Dermis blood vessel endothelial cell (primary cell): ENCODE results near the gene PCP4. TPM values are rescaled to one million over a fixed set of nuclear protein-coding genes. Genes with fewer than 3 reads are reported as not detected.
"Not testable (repeated sequence)": the region's sequence is repeated elsewhere in the genome, so short reads cannot be mapped to it uniquely, and the experiment has no call there.

Experiments used
- DNase-seq: peaks from one replicate; pipeline ENCODE4 v3.0.0; 2010
- total RNA-seq: library from RNA; depleted of rRNA; stranded (reverse); fragments of >200 nt; gene quantifications from 2 replicates; pipeline ENCODE4 v1.2.3, GENCODE V29; 2014

The PCP4 gene
- total RNA-seq, 1 donor from 2014 or later = not detected

GRCh38 chr21:39869141-39869818, 2.0 kb downstream of the PCP4 start:
- no peak for DNase-seq

- no peak for DNase-seq
Measured at GRCh38 chr21:39873687-39874086, 6.4 kb downstream of the PCP4 start.

- no peak for DNase-seq
Measured at GRCh38 chr21:39874206-39874605, 7.0 kb downstream of the PCP4 start.

DNA sequence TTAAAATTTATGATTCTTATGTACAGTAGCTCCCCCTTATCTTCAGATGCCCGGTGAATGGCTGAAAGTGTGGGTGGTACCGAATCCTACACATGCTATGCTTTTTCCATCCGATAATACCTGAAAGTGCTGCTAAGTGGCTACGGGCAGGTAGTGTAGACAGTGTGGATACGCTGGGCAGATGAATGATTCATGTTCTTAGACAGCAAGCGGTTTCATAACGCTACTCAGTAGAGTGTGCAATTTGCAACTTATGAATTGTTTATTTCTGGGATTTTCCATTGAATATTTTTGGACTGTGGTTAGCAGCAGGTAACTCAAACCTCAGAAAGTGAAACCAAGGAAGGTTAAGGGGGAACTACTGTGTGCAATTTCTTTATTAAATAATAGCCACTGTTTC, 7.5 kb downstream of the PCP4 start:
- DNase-seq = no peak

GRCh38 chr21:39881661-39882060, 14.4 kb downstream of the PCP4 start:
- DNase-seq = no peak

DNA sequence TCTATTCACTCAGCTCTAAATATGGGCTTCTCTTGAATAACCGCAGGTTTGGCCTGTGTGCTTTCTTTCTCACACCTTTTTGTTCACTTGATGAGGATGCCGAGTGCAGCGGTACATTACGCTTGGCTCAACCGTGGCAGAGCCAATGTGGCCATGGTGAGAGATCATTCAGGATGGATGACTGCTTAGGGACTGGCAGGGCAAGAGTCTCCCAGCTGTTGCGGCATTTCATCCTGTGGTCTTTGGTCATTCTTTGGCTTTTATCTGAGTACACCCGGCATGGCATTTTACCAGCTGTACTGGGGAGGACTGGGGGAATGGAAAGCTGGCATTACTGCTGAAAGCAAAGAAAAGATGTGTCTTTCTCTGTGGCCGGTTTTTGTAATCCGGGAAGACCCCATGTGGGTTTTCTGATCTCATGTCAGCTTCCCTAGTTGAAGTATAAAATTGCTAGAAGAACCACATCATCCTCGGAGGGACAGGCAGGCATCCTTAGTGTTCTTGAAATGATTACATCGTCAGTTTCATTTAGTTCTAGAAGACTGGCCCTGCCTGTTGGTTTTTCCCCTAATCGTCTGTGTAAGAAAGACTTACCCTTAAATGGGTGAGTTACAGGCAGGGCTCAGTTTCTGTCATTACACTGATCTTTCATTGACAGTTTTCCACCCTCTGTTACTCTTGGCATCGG, 15.1 kb downstream of the PCP4 start:
- no peak for DNase-seq

DNA sequence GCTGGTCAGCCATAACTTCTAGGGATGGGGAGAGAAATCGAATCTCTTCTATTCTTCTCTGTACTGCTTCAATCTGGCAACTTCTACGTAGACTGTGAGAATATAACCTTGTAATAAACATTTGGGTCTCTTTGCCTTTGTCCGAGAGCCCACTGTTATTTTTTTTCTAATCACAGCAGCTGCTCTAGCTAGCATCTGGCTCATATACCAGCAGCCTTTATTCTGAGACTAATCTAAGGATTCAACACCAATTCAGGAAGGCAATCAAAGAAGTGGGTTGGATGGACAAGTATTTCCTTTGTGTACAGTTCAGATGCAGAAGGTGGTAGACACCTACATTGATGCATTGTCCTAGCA, 15.6 kb downstream of the PCP4 start:
- no peak for DNase-seq

GRCh38 chr21:39885119-39885848, 18.0 kb downstream of the PCP4 start:
- no peak for DNase-seq

- DNase-seq = no peak
Measured at GRCh38 chr21:39888848-39889247, 21.6 kb downstream of the PCP4 start.

DNA sequence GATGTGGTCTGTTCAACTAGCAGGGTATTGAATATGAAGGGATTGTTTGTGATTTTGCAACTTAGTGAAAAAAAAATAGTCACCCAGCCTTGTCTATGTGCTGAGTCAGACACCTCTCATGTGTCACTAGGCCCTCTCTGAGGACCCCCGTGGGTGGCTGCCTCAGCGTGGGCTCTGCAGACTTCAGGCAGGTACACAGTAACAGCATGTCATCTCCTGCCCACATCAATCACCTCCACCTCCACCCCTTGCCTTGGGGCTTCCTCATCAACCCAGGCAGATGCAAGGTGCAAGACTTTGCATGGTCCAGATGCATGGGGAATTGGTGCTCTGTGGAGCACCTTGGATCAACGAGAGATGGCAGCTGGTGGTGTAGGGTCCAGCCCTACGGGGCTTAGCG, 23.9 kb downstream of the PCP4 start:
- no peak for DNase-seq

DNA sequence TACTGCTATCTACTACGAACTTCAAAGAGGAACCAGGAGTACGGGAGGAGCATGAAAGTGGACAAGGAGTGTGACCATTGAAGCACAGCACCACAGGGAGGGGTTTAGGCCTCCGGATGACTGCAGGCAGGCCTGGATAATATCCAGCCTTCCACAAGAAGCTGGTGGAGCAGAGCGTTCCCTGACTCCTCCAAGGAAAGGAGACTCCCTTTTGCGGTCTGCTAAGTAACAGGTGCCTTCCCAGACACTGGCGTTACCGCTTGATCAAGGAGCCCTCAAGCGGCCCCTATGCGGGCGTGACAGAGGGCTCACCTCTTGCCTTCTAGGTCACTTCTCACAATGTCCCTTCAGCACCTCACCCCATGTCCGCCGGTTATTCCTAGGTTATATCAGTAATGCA, 24.6 kb downstream of the PCP4 start:
- not testable (repeated sequence) for DNase-seq

GRCh38 chr21:39900491-39900890, 33.3 kb downstream of the PCP4 start:
- DNase-seq = no peak

- DNase-seq = no peak
Measured at GRCh38 chr21:39900911-39901310, 33.7 kb downstream of the PCP4 start.

DNA sequence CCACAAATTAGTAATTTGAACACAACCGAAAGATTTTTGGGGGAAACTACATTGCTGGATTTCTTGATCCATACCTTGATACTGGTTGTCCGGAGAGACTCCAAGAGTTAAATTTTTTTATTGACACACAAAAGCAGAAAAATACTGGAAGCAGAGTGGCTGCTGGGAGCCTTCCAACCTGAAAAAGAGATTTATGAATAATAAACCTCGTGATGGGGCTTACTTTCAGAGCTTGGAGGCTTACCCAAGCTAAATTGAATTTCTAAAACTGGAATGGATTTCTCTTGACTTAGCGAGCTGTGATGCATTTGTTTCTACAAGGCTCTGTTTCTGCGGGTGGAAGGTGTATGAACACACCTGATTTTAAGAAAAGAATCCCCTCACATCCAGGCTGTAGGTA, 35.7 kb downstream of the PCP4 start:
- no peak for DNase-seq

DNA sequence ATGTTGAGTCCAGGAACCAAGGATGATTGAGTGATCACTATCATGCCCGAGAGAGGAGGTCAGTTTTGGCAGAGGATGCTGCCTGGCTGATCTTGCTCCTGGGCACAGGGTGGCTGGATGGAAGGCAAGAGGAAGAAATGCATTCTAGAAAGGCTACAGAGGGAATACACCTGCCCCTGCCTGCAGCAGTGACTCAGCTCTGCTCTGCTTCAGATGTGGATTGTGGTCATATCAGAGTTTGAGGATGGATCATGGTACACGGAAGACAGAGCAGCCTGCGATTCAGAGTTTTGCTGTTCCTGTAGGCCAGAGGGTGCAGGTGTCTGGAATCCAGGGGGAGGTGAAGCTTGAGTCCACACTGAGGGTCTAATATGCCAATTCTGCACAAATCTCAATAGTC, 37.2 kb downstream of the PCP4 start:
- DNase-seq = no peak

- no peak for DNase-seq
Measured at GRCh38 chr21:39908265-39908923, 41.2 kb downstream of the PCP4 start.

DNA sequence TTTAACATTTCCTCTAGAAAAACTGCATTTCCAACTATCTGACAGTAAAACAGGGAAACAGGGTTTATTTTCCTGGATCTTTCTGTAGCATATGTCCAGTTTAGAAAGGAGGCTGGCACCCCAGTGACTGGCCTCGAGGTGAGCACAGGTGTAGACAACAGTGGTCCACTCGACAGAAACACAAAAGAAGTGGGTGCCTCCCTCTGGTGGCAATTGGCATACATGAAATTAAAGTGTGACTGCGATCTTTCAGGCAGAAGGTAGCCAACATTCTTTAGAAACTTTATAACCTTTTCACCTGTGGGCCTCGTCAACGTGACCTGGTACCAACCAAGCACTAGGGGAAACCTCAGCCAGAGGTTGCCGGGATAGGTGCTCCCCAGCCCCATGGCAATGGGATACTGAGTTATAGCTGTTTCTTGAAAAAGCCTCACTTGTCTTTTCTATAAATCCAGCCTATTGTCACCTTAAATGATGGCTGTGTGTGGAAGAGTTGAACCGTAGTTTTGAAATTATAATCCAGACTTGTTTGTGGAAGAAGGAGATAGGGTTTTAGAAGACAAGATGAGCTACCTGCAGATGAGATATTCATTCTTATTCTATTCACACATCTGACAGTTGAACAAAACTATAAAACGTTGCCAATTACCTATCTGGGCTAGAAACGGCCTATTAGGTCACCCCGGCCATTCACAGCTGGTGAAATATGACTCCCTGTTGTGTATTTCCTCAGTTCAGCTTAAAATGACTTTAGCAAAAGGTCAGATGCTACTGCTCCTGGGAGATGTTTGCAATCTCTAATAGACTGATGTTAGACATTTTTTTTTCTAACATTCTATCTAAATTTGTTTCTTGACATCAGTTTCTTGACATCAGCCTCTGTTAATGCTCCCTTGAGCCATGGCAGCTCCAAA, 44.3 kb downstream of the PCP4 start:
- no peak for DNase-seq

DNA sequence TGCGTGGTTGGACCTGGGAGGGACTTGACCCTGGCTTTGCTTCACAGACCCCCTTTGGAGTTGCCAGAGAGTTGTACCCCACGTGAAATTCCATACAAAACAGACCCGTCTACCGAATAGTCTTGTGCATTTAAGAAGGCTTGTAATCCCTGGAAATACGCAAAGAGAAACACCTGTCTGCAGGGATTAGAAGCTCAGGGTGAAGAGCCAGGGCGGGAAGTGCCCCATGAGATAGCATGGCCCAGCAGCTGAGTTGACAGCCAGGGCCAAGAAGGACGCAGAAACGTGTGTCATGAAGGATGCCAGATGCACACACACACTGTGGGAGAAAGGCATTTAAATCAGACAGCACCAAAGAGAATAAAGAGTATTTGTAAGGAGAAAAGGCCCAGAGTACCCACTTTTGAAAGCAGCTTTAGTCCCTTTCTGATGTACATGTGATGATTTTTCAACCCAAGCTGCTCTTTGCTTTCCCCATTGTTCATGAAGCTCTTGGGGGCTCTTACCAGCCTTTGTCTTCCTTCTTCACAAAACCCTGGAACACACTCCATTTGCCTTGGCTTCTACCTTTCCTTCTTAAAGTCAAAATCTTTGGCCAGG, 46.6 kb downstream of the PCP4 start:
- no peak for DNase-seq

DNA sequence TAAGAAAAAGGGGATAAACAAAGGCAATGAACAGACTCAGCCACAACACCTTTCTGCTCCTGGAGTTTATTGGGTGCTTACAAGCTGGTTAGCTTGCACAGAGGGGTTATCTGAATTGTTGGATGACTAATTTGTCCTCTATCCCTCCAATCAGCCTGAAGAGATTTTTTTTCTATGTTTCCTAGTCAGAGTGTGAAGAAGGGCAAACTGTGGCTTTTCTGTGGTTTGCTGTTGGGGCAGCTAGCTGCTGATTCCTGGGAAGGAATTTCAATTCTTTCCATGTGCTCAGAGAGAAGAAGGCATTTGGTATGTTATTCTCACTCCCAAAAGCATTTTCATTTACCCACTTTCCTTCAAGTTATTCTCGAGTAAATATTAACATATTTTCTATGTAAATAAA, 48.6 kb downstream of the PCP4 start:
- no peak for DNase-seq

GRCh38 chr21:39918558-39918957, 51.3 kb downstream of the PCP4 start:
- DNase-seq = no peak

- no peak for DNase-seq
Measured at GRCh38 chr21:39923476-39923875, 56.2 kb downstream of the PCP4 start.
